ENCODE measurements around the gene RASSF4. TPM values are rescaled to one million over a fixed set of nuclear protein-coding genes. Genes with fewer than 3 reads are reported as not detected.

The RASSF4 gene
- total RNA-seq, 1 experiment from 2014 or later = 9.1 TPM

GRCh38 chr10:44933451-44934321 lies 25.9 kb upstream of the RASSF4 start:
- Histone ChIP-seq H3K27me3 (ENCODE audit: control insufficient read depth, insufficient read depth, low read length) (no peaks in the 10 kb centered on the region), H3K36me3 (replicated peaks; ENCODE audit: control insufficient read depth, insufficient read depth, low read length) (no peaks in the 10 kb centered on the region), H3K4me3 (ENCODE audit: insufficient read depth, low read depth, low read length) (no peak overlapping the region)
- DNase-seq = no peak

GRCh38 chr10:44934416-44935200 lies 25.0 kb upstream of the RASSF4 start:
- H3K36me3 ChIP-seq (replicated peaks; ENCODE audit: control insufficient read depth, insufficient read depth, low read length) = no peaks in the 10 kb centered on the region
- no peak for DNase-seq
- no peaks in the 10 kb centered on the region for H3K27me3 ChIP-seq (ENCODE audit: control insufficient read depth, insufficient read depth, low read length)
- H3K4me3 ChIP-seq (ENCODE audit: insufficient read depth, low read depth, low read length) = no peak overlapping the region

- no peak for DNase-seq
- Histone ChIP-seq H3K4me3 (ENCODE audit: insufficient read depth, low read depth, low read length) (no peak overlapping the region), H3K36me3 (replicated peaks; ENCODE audit: control insufficient read depth, insufficient read depth, low read length) (no peaks in the 10 kb centered on the region), H3K27me3 (ENCODE audit: control insufficient read depth, insufficient read depth, low read length) (no peaks in the 10 kb centered on the region)
Observed at GRCh38 chr10:44935201-44935965, 24.2 kb upstream of the RASSF4 start.

- H3K36me3 ChIP-seq (replicated peaks; ENCODE audit: control insufficient read depth, insufficient read depth, low read length) = no peaks in the 10 kb centered on the region
- no peaks in the 10 kb centered on the region for H3K27me3 ChIP-seq (ENCODE audit: control insufficient read depth, insufficient read depth, low read length)
- no peak for DNase-seq
- no peak overlapping the region for H3K4me3 ChIP-seq (ENCODE audit: insufficient read depth, low read depth, low read length)
Observed at GRCh38 chr10:44935966-44936295, 23.7 kb upstream of the RASSF4 start.

GRCh38 chr10:44936314-44936975 lies 23.2 kb upstream of the RASSF4 start:
- no peaks in the 10 kb centered on the region for H3K36me3 ChIP-seq (replicated peaks; ENCODE audit: control insufficient read depth, insufficient read depth, low read length)
- no peak overlapping the region for H3K4me3 ChIP-seq (ENCODE audit: insufficient read depth, low read depth, low read length)
- no peak for DNase-seq
- no peaks in the 10 kb centered on the region for H3K27me3 ChIP-seq (ENCODE audit: control insufficient read depth, insufficient read depth, low read length)

GRCh38 chr10:44937196-44938005 lies 22.2 kb upstream of the RASSF4 start:
- no peak for DNase-seq
- Histone ChIP-seq H3K36me3 (replicated peaks; ENCODE audit: control insufficient read depth, insufficient read depth, low read length) (no peaks in the 10 kb centered on the region), H3K27me3 (ENCODE audit: control insufficient read depth, insufficient read depth, low read length) (no peaks in the 10 kb centered on the region), H3K4me3 (ENCODE audit: insufficient read depth, low read depth, low read length) (no peak overlapping the region)

GRCh38 chr10:44938956-44939355 lies 20.6 kb upstream of the RASSF4 start:
- no peak for DNase-seq
- no peak overlapping the region for H3K4me3 ChIP-seq (ENCODE audit: insufficient read depth, low read depth, low read length)
- no peaks in the 10 kb centered on the region for H3K27me3 ChIP-seq (ENCODE audit: control insufficient read depth, insufficient read depth, low read length)
- H3K36me3 ChIP-seq (replicated peaks; ENCODE audit: control insufficient read depth, insufficient read depth, low read length) = no peaks in the 10 kb centered on the region

- Histone ChIP-seq H3K36me3 (replicated peaks; ENCODE audit: control insufficient read depth, insufficient read depth, low read length) (no peaks in the 10 kb centered on the region), H3K4me3 (ENCODE audit: insufficient read depth, low read depth, low read length) (no peak overlapping the region), H3K27me3 (ENCODE audit: control insufficient read depth, insufficient read depth, low read length) (no peaks in the 10 kb centered on the region)
- DNase-seq = no peak
Observed at GRCh38 chr10:44939691-44940401, 19.8 kb upstream of the RASSF4 start.

GRCh38 chr10:44944354-44944753 lies 15.2 kb upstream of the RASSF4 start:
- DNase-seq = no peak
- H3K27me3 ChIP-seq (ENCODE audit: control insufficient read depth, insufficient read depth, low read length) = no peaks in the 10 kb centered on the region
- H3K36me3 ChIP-seq (replicated peaks; ENCODE audit: control insufficient read depth, insufficient read depth, low read length) = no peaks in the 10 kb centered on the region
- H3K4me3 ChIP-seq (ENCODE audit: insufficient read depth, low read depth, low read length) = no peak overlapping the region

- H3K27me3 ChIP-seq (ENCODE audit: control insufficient read depth, insufficient read depth, low read length) = no peaks in the 10 kb centered on the region
- no peak overlapping the region for H3K4me3 ChIP-seq (ENCODE audit: insufficient read depth, low read depth, low read length)
- no peaks in the 10 kb centered on the region for H3K36me3 ChIP-seq (replicated peaks; ENCODE audit: control insufficient read depth, insufficient read depth, low read length)
- DNase-seq = no peak
Observed at GRCh38 chr10:44946205-44946604, 13.4 kb upstream of the RASSF4 start.

GRCh38 chr10:44947371-44948152 lies 12.0 kb upstream of the RASSF4 start:
- Histone ChIP-seq H3K27me3 (ENCODE audit: control insufficient read depth, insufficient read depth, low read length) (no peaks in the 10 kb centered on the region), H3K4me3 (ENCODE audit: insufficient read depth, low read depth, low read length) (no peak overlapping the region), H3K36me3 (replicated peaks; ENCODE audit: control insufficient read depth, insufficient read depth, low read length) (no peaks in the 10 kb centered on the region)
- DNase-seq = no peak

GRCh38 chr10:44948642-44949041 lies 11.0 kb upstream of the RASSF4 start:
- Histone ChIP-seq H3K36me3 (replicated peaks; ENCODE audit: control insufficient read depth, insufficient read depth, low read length) (no peaks in the 10 kb centered on the region), H3K27me3 (ENCODE audit: control insufficient read depth, insufficient read depth, low read length) (no peaks in the 10 kb centered on the region), H3K4me3 (ENCODE audit: insufficient read depth, low read depth, low read length) (no peak overlapping the region)
- no peak for DNase-seq

Data from H7 (cell line).